HG03064 (cell line): ENCODE results near the gene OPN1LW.
"Not testable (repeated sequence)": the region's sequence is repeated elsewhere in the genome, so short reads cannot be mapped to it uniquely, and the experiment has no call there.

ENCODE experiments used
- ATAC-seq: cut with Tn5 transposase; IDR thresholded peaks from one replicate; pipeline ENCODE4 v1.9.1; 2021; ENCODE audit warnings: low read depth; ENCODE audit not compliant: unreplicated experiment

The OPN1LW gene

GRCh38 chrX:154196466-154196865 is 52.4 kb downstream of the OPN1LW start:
- ATAC-seq = not testable (repeated sequence)
